Liver (tissue), 9 donors: ENCODE results near the gene AGMAT. TPM values are rescaled to one million over a fixed set of nuclear protein-coding genes. Genes with fewer than 3 reads are reported as not detected.

Source experiments
- DNase-seq: peaks from one replicate; pipeline ENCODE4 v3.0.0-alpha.2; 2017; ENCODE audit warnings: low spot score
- H3K27ac ChIP-seq, 2 donors: one replicate each; pipeline ENCODE4 v1.7.0; 2013; ENCODE audit warnings: inconsistent platforms in 2 of 2, low read length in 2 of 2, control low read depth in 1 of 2, low read depth in 1 of 2, mild to moderate bottlenecking in 1 of 2
- H3K27me3 ChIP-seq, 4 donors: one replicate each; pipeline versions ENCODE4 v1.6.1 to v1.7.0; 2013; ENCODE audit warnings: low read length in 3 of 4, inconsistent platforms in 1 of 4, mild to moderate bottlenecking in 1 of 4, moderate library complexity in 1 of 4; ENCODE audit not compliant: control insufficient read depth in 4 of 4, insufficient read depth in 4 of 4
- H3K36me3 ChIP-seq, 4 donors: one replicate each; pipeline versions ENCODE4 v1.6.1 to v1.7.0; 2013; ENCODE audit warnings: low read length in 3 of 4, mild to moderate bottlenecking in 3 of 4, low read depth in 1 of 4, moderate library complexity in 1 of 4; ENCODE audit not compliant: control insufficient read depth in 4 of 4, insufficient read depth in 3 of 4
- H3K4me1 ChIP-seq, 4 donors: one replicate each; pipeline versions ENCODE4 v1.6.1 to v1.7.0; 2013; ENCODE audit warnings: low read length in 3 of 4, mild to moderate bottlenecking in 3 of 4, moderate library complexity in 1 of 4; ENCODE audit not compliant: control insufficient read depth in 4 of 4, insufficient read depth in 4 of 4
- H3K4me3 ChIP-seq, 3 donors: one replicate each; pipeline versions ENCODE4 v1.6.1 to v1.7.0; 2013; ENCODE audit warnings: low read length in 3 of 3, control low read depth in 1 of 3, low read depth in 1 of 3, mild to moderate bottlenecking in 1 of 3
- H3K9ac ChIP-seq, 2 donors: one replicate each; pipeline ENCODE4 v1.7.0; 2013; ENCODE audit warnings: low read length in 2 of 2, mild to moderate bottlenecking in 2 of 2, moderate library complexity in 2 of 2, control low read depth in 1 of 2, low read depth in 1 of 2
- H3K9me3 ChIP-seq, 4 donors: one replicate each; pipeline versions ENCODE4 v1.6.1 to v1.7.0; 2013; ENCODE audit warnings: low read length in 3 of 4; ENCODE audit not compliant: control insufficient read depth in 4 of 4
- EGR1 ChIP-seq, 2 donors: IDR thresholded peaks; 2 replicates each; pipeline ENCODE4 v1.6.1; 2016 to 2018; ENCODE audit warnings: antibody characterized with exemption in 2 of 2, low read depth in 2 of 2
- FOXA1 ChIP-seq: IDR thresholded peaks from 2 replicates; pipeline ENCODE4 v1.6.1; 2016; ENCODE audit warnings: antibody characterized with exemption
- FOXA2 ChIP-seq: IDR thresholded peaks from 2 replicates; pipeline ENCODE4 v1.6.1; 2016; ENCODE audit warnings: antibody characterized with exemption
- GABPA ChIP-seq, 2 donors: IDR thresholded peaks in 1 of 2; conservative IDR thresholded peaks in 1 of 2; 2 replicates each; pipeline ENCODE4 v1.6.1; 2016; ENCODE audit warnings: antibody characterized with exemption in 2 of 2, mild to moderate bottlenecking in 1 of 2, moderate library complexity in 1 of 2
- HNF4A ChIP-seq, 2 donors: conservative IDR thresholded peaks; 2 replicates each; pipeline ENCODE4 v1.6.1; 2016; ENCODE audit warnings: antibody characterized with exemption in 2 of 2, mild to moderate bottlenecking in 2 of 2
- HNF4G ChIP-seq: IDR thresholded peaks from 2 replicates; pipeline ENCODE4 v1.6.1; 2016; ENCODE audit warnings: antibody characterized with exemption
- JUND ChIP-seq, 2 donors: IDR thresholded peaks; 2 replicates each; pipeline ENCODE4 v1.6.1; 2016; ENCODE audit warnings: antibody characterized with exemption in 2 of 2
- NR2F2 ChIP-seq: IDR thresholded peaks from 2 replicates; pipeline ENCODE4 v1.6.1; 2016; ENCODE audit warnings: antibody characterized with exemption
- RAD21 ChIP-seq, 2 donors: IDR thresholded peaks; 2 replicates each; pipeline ENCODE4 v1.6.1; 2016; ENCODE audit warnings: antibody characterized with exemption in 2 of 2, mild to moderate bottlenecking in 2 of 2
- RXRA ChIP-seq, 2 donors: IDR thresholded peaks; 2 replicates each; pipeline ENCODE4 v1.6.1; 2017 to 2018; ENCODE audit warnings: antibody characterized with exemption in 2 of 2, mild to moderate bottlenecking in 1 of 2
- SP1 ChIP-seq: IDR thresholded peaks from 2 replicates; pipeline ENCODE4 v1.6.1; 2018; ENCODE audit warnings: antibody characterized with exemption, mild to moderate bottlenecking
- TAF1 ChIP-seq: conservative IDR thresholded peaks from 2 replicates; pipeline ENCODE4 v1.6.1; 2016; ENCODE audit warnings: antibody characterized with exemption, mild to moderate bottlenecking
- YY1 ChIP-seq: IDR thresholded peaks from 2 replicates; pipeline ENCODE4 v1.6.1; 2016; ENCODE audit warnings: antibody characterized with exemption, mild to moderate bottlenecking
- WGBS: extraction: QIAGEN DNeasy Blood & Tissue Kit; methylation state at CpG from one replicate; pipeline ENCODE4 v1.1.7; 2013; 5-methylcytosine and 5-hydroxymethylcytosine counted together
- polyA plus RNA-seq, 2 donors: library from polyadenylated mRNA; stranded (reverse) in 1 of 2; unstranded in 1 of 2; fragments of 200-250 nt in 1 of 2; fragments of >200 nt in 1 of 2; fragmentation: Nextera tagmentation in 1 of 2; extraction: Ambion mirVana in 1 of 2; gene quantifications; one replicate each; pipeline versions ENCODE4 v1.2.1 to v1.2.3, GENCODE V29; 2013 to 2015
- total RNA-seq, 2 donors: library from RNA; depleted of rRNA; stranded (reverse); fragments of >200 nt; gene quantifications; one replicate each; pipeline ENCODE4 v1.2.3, GENCODE V29; 2014
- TF ChIP-seq, protein P1 (sequence below): IDR thresholded peaks from 2 replicates; pipeline ENCODE4 v1.6.1; 2016; ENCODE audit warnings: antibody characterized with exemption
- TF ChIP-seq, protein P2 (sequence below): IDR thresholded peaks from 2 replicates; pipeline ENCODE4 v1.6.1; 2016; ENCODE audit warnings: antibody characterized with exemption
- TF ChIP-seq, protein P3 (sequence below): fragments of 150-350 bp; IDR thresholded peaks from 2 replicates; pipeline ENCODE4 v1.5.1; 2017; ENCODE audit warnings: improper control_type of control experiment, low read depth, low read length; ENCODE audit not compliant: missing input control
- TF ChIP-seq, protein P4 (sequence below): IDR thresholded peaks from 2 replicates; pipeline ENCODE4 v1.6.1; 2016; ENCODE audit warnings: antibody characterized with exemption
- TF ChIP-seq, protein P5 (sequence below): IDR thresholded peaks from 2 replicates; pipeline ENCODE4 v1.6.1; 2016; ENCODE audit warnings: antibody characterized with exemption, mild to moderate bottlenecking
- donor health status: healthy.
- donor health status: healthy.
- donor health status: healthy.
- donor health status: healthy.
- donor health status: healthy.

Gene AGMAT
- total and polyA plus RNA-seq, 4 donors: 31.9 to 83.6 (median 40.6) TPM

DNA sequence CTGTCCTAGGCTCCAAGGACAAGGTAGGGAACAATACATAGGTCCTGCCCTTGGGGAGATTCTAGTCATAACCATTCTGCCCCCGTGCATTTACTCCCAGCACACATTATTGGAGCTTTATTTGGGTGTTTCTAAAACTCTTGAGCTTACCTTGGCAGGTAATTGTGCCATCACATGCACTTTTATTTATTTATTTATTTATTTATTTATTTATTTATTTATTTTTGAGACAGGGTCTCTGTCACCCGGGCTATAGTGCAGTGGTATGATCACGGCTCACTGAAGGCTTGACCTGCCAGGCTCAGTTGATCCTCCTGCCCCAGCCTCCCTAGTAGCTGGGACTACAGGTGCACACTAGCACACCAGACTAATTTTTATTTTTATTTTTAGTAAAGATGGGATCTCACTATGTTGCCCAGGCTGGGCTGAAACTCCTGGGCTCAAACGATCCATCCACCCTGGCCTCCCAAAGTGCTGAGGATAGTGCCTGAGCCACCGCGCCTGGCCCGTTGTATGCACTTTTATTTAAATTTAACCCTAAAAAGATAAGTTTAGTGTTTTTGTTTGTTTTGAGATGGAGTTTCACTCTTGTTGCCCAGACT, 9.2 kb downstream of the AGMAT start:
- no peaks in the 10 kb centered on the region for H3K27me3 ChIP-seq
- no peak overlapping the region for H3K4me3 ChIP-seq
- H3K4me1 ChIP-seq: peaks cover 4 to 30% (median 20%) of the 10 kb centered on the region in 4 donors
- 97% methylated on average over 7 of the region's 7 CpGs for WGBS
- H3K27ac ChIP-seq: no peak overlapping the region
- no peaks in the 10 kb centered on the region for H3K9me3 ChIP-seq
- peaks cover 4 to 15% (median 7%) of the 10 kb centered on the region in 4 donors for H3K36me3 ChIP-seq
- H3K9ac ChIP-seq: no peak overlapping the region
- no peak for DNase-seq
- TF ChIP-seq FOXA1 (no peak), GABPA (IDR thresholded peaks at IDR 0.05 in 1 of 2, conservative IDR thresholded peaks at IDR 0.05 in 1 of 2) (no peak), HNF4G (no peak), FOXA2 (no peak), NR2F2 (no peak), TAF1 (no peak)
- TF ChIP-seq, protein P1, sequence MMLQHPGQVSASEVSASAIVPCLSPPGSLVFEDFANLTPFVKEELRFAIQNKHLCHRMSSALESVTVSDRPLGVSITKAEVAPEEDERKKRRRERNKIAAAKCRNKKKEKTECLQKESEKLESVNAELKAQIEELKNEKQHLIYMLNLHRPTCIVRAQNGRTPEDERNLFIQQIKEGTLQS: no peak

DNA sequence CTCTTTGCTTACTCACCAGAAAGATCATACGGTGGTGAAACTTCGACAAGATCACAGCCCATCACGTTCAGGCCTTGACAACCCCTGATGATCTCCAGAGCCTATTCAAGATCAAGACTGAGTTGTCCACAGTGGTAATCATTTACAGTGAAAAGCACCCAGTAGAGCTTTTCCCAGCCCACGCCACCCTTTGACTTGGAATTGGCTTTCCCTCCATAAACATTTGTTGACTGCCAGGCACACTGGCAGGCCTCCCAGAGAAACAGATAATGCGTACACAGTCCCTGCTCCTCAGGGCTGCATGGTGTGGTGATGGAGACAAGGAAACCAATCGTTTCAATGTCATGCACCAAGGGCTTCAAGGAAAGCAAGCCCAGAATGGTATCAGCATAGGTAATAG, 10.1 kb downstream of the AGMAT start:
- Histone ChIP-seq H3K36me3 (peaks cover 4 to 18% (median 7%) of the 10 kb centered on the region in 4 donors), H3K9ac (no peak overlapping the region), H3K4me3 (no peak overlapping the region), H3K27ac (peak overlapping the region; percentile 15 to 17), H3K9me3 (no peaks in the 10 kb centered on the region), H3K4me1 (peaks cover 4 to 23% (median 14%) of the 10 kb centered on the region in 4 donors), H3K27me3 (no peaks in the 10 kb centered on the region)
- 26% methylated on average over 6 of the region's 6 CpGs for whole genome bisulfite sequencing
- no peak for DNase-seq
- TF ChIP-seq YY1 (peak; percentile 60), HNF4G (no peak), NR2F2 (no peak), FOXA1 (peak; percentile 25), TAF1 (no peak), RXRA (IDR thresholded peaks at IDR 0.05) (peak; percentile 44 to 74), RAD21 (IDR thresholded peaks at IDR 0.05) (peak; percentile 38 to 50), HNF4A (conservative IDR thresholded peaks at IDR 0.05) (peak; percentile 31 to 63), GABPA (IDR thresholded peaks at IDR 0.05 in 1 of 2, conservative IDR thresholded peaks at IDR 0.05 in 1 of 2) (peak in 1 of 2 donors; percentile 19), SP1 (peak; percentile 48), EGR1 (IDR thresholded peaks at IDR 0.05; ENCODE audit: low read depth in 2 of 2) (no peak), FOXA2 (peak; percentile 47), JUND (IDR thresholded peaks at IDR 0.05) (peak in 1 of 2 donors; percentile 49)
- TF ChIP-seq, protein P1: no peak
- TF ChIP-seq, protein P2, sequence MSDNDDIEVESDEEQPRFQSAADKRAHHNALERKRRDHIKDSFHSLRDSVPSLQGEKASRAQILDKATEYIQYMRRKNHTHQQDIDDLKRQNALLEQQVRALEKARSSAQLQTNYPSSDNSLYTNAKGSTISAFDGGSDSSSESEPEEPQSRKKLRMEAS: peak; percentile 32
- TF ChIP-seq, protein P3, sequence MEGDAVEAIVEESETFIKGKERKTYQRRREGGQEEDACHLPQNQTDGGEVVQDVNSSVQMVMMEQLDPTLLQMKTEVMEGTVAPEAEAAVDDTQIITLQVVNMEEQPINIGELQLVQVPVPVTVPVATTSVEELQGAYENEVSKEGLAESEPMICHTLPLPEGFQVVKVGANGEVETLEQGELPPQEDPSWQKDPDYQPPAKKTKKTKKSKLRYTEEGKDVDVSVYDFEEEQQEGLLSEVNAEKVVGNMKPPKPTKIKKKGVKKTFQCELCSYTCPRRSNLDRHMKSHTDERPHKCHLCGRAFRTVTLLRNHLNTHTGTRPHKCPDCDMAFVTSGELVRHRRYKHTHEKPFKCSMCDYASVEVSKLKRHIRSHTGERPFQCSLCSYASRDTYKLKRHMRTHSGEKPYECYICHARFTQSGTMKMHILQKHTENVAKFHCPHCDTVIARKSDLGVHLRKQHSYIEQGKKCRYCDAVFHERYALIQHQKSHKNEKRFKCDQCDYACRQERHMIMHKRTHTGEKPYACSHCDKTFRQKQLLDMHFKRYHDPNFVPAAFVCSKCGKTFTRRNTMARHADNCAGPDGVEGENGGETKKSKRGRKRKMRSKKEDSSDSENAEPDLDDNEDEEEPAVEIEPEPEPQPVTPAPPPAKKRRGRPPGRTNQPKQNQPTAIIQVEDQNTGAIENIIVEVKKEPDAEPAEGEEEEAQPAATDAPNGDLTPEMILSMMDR: no peak
- TF ChIP-seq, protein P4, sequence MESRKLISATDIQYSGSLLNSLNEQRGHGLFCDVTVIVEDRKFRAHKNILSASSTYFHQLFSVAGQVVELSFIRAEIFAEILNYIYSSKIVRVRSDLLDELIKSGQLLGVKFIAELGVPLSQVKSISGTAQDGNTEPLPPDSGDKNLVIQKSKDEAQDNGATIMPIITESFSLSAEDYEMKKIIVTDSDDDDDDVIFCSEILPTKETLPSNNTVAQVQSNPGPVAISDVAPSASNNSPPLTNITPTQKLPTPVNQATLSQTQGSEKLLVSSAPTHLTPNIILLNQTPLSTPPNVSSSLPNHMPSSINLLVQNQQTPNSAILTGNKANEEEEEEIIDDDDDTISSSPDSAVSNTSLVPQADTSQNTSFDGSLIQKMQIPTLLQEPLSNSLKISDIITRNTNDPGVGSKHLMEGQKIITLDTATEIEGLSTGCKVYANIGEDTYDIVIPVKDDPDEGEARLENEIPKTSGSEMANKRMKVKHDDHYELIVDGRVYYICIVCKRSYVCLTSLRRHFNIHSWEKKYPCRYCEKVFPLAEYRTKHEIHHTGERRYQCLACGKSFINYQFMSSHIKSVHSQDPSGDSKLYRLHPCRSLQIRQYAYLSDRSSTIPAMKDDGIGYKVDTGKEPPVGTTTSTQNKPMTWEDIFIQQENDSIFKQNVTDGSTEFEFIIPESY: no peak
- TF ChIP-seq, protein P5, sequence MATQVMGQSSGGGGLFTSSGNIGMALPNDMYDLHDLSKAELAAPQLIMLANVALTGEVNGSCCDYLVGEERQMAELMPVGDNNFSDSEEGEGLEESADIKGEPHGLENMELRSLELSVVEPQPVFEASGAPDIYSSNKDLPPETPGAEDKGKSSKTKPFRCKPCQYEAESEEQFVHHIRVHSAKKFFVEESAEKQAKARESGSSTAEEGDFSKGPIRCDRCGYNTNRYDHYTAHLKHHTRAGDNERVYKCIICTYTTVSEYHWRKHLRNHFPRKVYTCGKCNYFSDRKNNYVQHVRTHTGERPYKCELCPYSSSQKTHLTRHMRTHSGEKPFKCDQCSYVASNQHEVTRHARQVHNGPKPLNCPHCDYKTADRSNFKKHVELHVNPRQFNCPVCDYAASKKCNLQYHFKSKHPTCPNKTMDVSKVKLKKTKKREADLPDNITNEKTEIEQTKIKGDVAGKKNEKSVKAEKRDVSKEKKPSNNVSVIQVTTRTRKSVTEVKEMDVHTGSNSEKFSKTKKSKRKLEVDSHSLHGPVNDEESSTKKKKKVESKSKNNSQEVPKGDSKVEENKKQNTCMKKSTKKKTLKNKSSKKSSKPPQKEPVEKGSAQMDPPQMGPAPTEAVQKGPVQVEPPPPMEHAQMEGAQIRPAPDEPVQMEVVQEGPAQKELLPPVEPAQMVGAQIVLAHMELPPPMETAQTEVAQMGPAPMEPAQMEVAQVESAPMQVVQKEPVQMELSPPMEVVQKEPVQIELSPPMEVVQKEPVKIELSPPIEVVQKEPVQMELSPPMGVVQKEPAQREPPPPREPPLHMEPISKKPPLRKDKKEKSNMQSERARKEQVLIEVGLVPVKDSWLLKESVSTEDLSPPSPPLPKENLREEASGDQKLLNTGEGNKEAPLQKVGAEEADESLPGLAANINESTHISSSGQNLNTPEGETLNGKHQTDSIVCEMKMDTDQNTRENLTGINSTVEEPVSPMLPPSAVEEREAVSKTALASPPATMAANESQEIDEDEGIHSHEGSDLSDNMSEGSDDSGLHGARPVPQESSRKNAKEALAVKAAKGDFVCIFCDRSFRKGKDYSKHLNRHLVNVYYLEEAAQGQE: no peak
